ENCODE measurements around the gene TGFBR2. TPM values are rescaled to one million over a fixed set of nuclear protein-coding genes. Genes with fewer than 3 reads are reported as not detected.

TGFBR2 gene
- total RNA-seq, result 100 to 1,000 TPM; 243 to 291 TPM
- long read RNA-seq, donor 1, full-length matches to known transcripts, result 41 of 149 reads
- long read RNA-seq, donor 1, partial matches to known transcripts, result 100 of 149 reads
- long read RNA-seq, donor 1, other reads (novel, unspliced or antisense), result 8 of 149 reads
- long read RNA-seq, donor 2, partial matches to known transcripts, result 4 of 140 reads
- long read RNA-seq, donor 2, other reads (novel, unspliced or antisense), result 136 of 140 reads

DNA sequence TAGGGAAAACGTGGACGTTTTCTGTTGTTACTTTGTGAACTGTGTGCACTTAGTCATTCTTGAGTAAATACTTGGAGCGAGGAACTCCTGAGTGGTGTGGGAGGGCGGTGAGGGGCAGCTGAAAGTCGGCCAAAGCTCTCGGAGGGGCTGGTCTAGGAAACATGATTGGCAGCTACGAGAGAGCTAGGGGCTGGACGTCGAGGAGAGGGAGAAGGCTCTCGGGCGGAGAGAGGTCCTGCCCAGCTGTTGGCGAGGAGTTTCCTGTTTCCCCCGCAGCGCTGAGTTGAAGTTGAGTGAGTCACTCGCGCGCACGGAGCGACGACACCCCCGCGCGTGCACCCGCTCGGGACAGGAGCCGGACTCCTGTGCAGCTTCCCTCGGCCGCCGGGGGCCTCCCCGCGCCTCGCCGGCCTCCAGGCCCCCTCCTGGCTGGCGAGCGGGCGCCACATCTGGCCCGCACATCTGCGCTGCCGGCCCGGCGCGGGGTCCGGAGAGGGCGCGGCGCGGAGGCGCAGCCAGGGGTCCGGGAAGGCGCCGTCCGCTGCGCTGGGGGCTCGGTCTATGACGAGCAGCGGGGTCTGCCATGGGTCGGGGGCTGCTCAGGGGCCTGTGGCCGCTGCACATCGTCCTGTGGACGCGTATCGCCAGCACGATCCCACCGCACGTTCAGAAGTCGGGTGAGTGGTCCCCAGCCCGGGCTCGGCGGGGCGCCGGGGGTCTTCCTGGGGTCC is at the start of gene TGFBR2:
Gene TGFBR2 (plus strand): TSS at position 301 of the 731 bp plus-strand sequence. CDS start 283 bp downstream, at position 584.
- intact Hi-C loops (cut with DNase I), result loop anchor here in 1 of 2 donors (10.0 kb wide), 1 partner anchor 92 kb away; no protein-coding TSS in a partner anchor

DNA sequence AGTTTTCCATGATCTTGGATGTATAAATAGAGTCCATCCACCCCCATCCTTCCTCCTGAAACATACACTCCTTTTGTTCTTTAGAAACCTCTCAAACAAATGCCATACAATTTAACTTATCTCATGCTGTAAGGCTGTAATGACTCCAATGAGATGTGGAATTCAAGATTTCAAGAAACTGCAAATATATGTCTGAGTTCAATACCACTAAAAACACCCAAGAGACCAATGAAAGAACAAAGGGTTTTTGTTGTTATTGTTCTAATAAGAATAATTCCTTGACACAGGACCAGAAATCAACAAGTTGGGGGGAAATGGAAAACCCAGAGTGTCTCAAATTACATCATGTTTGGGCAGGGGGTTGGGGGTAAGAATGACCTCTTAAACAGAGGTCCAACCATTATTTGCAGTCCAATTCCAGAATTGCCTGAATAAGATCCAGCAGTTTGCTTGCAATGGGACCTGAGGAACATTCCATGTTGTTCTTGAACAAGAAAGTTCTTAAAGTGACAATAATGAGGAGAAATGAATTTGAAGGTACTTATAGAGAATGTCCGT is 48.6 kb upstream of the TGFBR2 start:
- intact Hi-C loops (cut with DNase I), result no loop called here
- no peak for DNase-seq (ENCODE audit: low spot score)

More for the DNA sequence above, at the start of gene TGFBR2:
- peak; percentile 99 for DNase-seq (ENCODE audit: low spot score)

GRCh38 chr3:30563956-30564355 is 42.4 kb upstream of the TGFBR2 start:
- no peak for DNase-seq (ENCODE audit: low spot score)
- intact Hi-C loops (cut with DNase I), result no loop called here

GRCh38 chr3:30567139-30567753 is 39.2 kb upstream of the TGFBR2 start:
- intact Hi-C loops (cut with DNase I), result no loop called here
- no peak for DNase-seq (ENCODE audit: low spot score)

- intact Hi-C loops (cut with DNase I), result no loop called here
- no peak for DNase-seq (ENCODE audit: low spot score)
These were observed 29.5 kb upstream of the TGFBR2 start for GRCh38 chr3:30576946-30577345.

DNA sequence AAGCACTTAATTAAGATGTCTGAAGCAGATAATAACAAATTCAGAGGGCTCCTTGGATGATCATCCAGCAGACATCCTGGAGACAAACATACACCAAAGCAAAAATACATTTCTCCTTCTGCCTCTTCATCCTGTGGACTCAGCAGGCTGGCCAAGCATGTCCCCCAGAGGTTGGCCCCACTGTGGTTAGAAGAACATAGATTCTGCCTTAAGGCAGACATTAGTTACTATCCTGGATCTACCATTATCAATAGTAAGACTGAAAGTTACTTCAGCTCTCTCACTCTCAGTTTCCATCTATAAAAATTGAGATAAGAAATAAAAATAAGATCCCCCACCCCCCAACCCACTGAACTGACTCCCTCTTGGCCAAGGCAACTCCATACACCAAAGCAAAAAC is 28.6 kb upstream of the TGFBR2 start:
- intact Hi-C loops (cut with DNase I), result no loop called here
- no peak for DNase-seq (ENCODE audit: low spot score)

- peak; percentile 86 for DNase-seq (ENCODE audit: low spot score)
- intact Hi-C loops (cut with DNase I), result no loop called here
These were observed 27.9 kb upstream of the TGFBR2 start for GRCh38 chr3:30578479-30578878.

DNA sequence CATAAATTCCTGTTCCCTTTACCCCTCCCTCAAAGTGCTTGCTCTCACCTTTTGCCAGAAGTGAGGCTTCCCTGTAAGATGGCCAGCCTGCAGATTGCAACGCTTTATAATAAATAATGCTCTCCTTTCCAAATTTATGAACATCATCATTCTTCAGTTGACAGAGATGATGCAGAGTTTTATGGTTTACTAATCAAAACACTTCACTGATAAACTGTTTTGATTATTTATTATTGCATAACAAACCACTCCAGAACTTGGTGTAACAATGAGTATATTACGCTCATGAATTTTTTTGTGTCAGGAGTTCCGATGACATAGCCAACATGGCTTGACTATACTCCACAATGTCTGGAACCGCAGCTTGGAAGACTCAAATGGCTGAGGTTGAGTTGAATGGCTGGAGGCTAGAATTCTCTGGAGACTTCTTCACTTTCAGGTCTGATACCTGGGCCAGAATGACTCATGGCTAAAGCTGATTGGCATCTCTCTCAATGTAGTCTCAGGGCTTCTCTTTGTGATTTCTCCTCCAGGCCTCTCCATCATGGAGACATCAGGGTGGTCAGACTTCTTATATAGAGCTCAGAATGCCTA is 27.3 kb upstream of the TGFBR2 start:
- intact Hi-C loops (cut with DNase I), result no loop called here
- no peak for DNase-seq (ENCODE audit: low spot score)

GRCh38 chr3:30581067-30581585 is 25.3 kb upstream of the TGFBR2 start:
- intact Hi-C loops (cut with DNase I), result loop anchor here in 1 of 2 donors (10.0 kb wide), 1 partner anchor 1664 kb away; no protein-coding TSS in a partner anchor
- no peak for DNase-seq (ENCODE audit: low spot score)

GRCh38 chr3:30581982-30582381 is 24.4 kb upstream of the TGFBR2 start:
- DNase-seq (ENCODE audit: low spot score), result no peak
- intact Hi-C loops (cut with DNase I), result loop anchor here in 1 of 2 donors (10.0 kb wide), 1 partner anchor 1663 kb away; no protein-coding TSS in a partner anchor

- intact Hi-C loops (cut with DNase I), result loop anchor here in 1 of 2 donors (10.0 kb wide), 1 partner anchor 1661 kb away; no protein-coding TSS in a partner anchor
- DNase-seq (ENCODE audit: low spot score), result no peak
These were observed 22.4 kb upstream of the TGFBR2 start for GRCh38 chr3:30583973-30584372.

GRCh38 chr3:30585654-30586053 is 20.7 kb upstream of the TGFBR2 start:
- DNase-seq (ENCODE audit: low spot score), result no peak
- intact Hi-C loops (cut with DNase I), result loop anchor here in 1 of 2 donors (10.0 kb wide), 1 partner anchor 1659 kb away; no protein-coding TSS in a partner anchor

GRCh38 chr3:30586096-30586805 is 20.1 kb upstream of the TGFBR2 start:
- intact Hi-C loops (cut with DNase I), result loop anchor here in 1 of 2 donors (10.0 kb wide), 1 partner anchor 1659 kb away; no protein-coding TSS in a partner anchor
- DNase-seq (ENCODE audit: low spot score), result no peak

DNA sequence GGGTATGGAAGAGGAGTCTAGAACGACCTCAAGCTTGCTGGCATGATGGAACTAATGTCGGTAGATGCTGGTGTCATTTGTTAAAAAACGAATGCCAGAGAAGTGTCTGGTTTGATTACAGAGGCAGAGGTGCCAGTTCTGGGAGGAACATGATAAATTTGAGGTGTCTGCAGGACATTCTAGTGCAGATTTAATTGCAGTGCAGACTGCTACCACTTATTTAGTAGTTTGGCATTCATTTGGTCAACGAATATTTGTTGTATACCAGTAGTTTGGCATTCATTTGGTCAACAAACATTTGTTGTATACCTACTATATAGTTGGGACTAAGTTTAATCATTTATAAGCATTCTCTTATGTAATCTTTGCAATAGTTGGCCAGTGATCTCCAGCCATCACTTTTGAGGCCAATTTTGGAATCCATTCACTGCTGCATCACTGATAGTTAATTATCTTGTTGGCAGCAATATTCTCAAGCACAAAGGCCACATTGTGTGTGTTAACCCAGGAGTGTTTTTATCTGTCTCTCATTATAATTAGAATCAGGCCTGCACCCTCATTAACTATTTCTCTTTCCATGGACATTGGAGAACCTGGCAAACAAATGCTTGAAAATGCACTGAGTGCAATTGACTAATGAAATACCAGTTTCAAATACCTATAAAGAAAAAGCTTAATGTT is 19.5 kb upstream of the TGFBR2 start:
- intact Hi-C loops (cut with DNase I), result loop anchor here in 1 of 2 donors (10.0 kb wide), 1 partner anchor 1658 kb away; no protein-coding TSS in a partner anchor

GRCh38 chr3:30587904-30588303 is 18.5 kb upstream of the TGFBR2 start:
- intact Hi-C loops (cut with DNase I), result loop anchor here in 1 of 2 donors (10.0 kb wide), 1 partner anchor 1657 kb away; no protein-coding TSS in a partner anchor
- no peak for DNase-seq (ENCODE audit: low spot score)

More for the DNA sequence above, 19.5 kb upstream of the TGFBR2 start:
- DNase-seq (ENCODE audit: low spot score), result no peak

- no peak for DNase-seq (ENCODE audit: low spot score)
- intact Hi-C loops (cut with DNase I), result no loop called here
These were observed 10.2 kb upstream of the TGFBR2 start for GRCh38 chr3:30596152-30596551.

- intact Hi-C loops (cut with DNase I), result no loop called here
- DNase-seq (ENCODE audit: low spot score), result no peak
These were observed 9.2 kb upstream of the TGFBR2 start for GRCh38 chr3:30597131-30597768.
